Peyer's patch (tissue), 4 donors: ENCODE data around the gene OR11H12. TPM values are rescaled to one million over a fixed set of nuclear protein-coding genes. Genes with fewer than 3 reads are reported as not detected.
"Not testable (repeated sequence)": the region's sequence is repeated elsewhere in the genome, so short reads cannot be mapped to it uniquely, and the experiment has no call there.

Source experiments
- DNase-seq, 3 donors: peaks; one replicate each; pipeline ENCODE4 v3.0.0-alpha.2; 2017 to 2019
- H3K27ac ChIP-seq, 4 donors: fragments of 200-600 bp; sonication (generic); one replicate each; pipeline ENCODE4 v1.5.1; 2016 to 2019
- H3K27me3 ChIP-seq, 2 donors: fragments of 200-600 bp; sonication (generic); one replicate each; pipeline ENCODE4 v1.5.1; 2019
- H3K36me3 ChIP-seq, 3 donors: fragments of 200-600 bp; sonication (generic); one replicate each; pipeline ENCODE4 v1.5.1; 2016 to 2019
- H3K4me1 ChIP-seq, 4 donors: fragments of 200-600 bp; sonication (generic); one replicate each; pipeline ENCODE4 v1.5.1; 2016 to 2019
- H3K4me3 ChIP-seq, 4 donors: fragments of 200-600 bp; sonication (generic); 1 replicate in 3 of 4; 2 replicates in 1 of 4; pipeline ENCODE4 v1.5.1; 2016 to 2019; ENCODE audit warnings: mild to moderate bottlenecking in 1 of 4
- H3K9me3 ChIP-seq, 4 donors: fragments of 200-600 bp; sonication (generic); one replicate each; pipeline ENCODE4 v1.5.1; 2016 to 2019; ENCODE audit warnings: mild to moderate bottlenecking in 1 of 4
- small RNA-seq, 2 donors: library from RNA; depleted of rRNA; stranded (forward); fragments of <200 nt; gene quantifications; one replicate each; pipeline ENCODE3, GENCODE V24; 2016
- total RNA-seq, 4 donors: library from RNA; depleted of rRNA; stranded (reverse); fragments of >200 nt; gene quantifications; one replicate each; pipeline ENCODE4 v1.1.0, GENCODE V29; 2016

OR11H12 gene
- not detected for total RNA-seq

- H3K9me3 ChIP-seq, H3K27me3 ChIP-seq, H3K27ac ChIP-seq, DNase-seq, H3K36me3 ChIP-seq, H3K4me3 ChIP-seq, H3K4me1 ChIP-seq: not testable (repeated sequence)
Measured at GRCh38 chr14:18600817-18601216, at the start of gene OR11H12. TSS of gene OR11H12 (plus strand) at chr14:18601117. CDS start at chr14:18601117, 0 bp downstream.

- not testable (repeated sequence) for H3K9me3 ChIP-seq, H3K36me3 ChIP-seq, H3K27me3 ChIP-seq, H3K27ac ChIP-seq, DNase-seq, H3K4me3 ChIP-seq, H3K4me1 ChIP-seq
Measured at GRCh38 chr14:18582908-18583307, 18.0 kb upstream of the OR11H12 start.

- not testable (repeated sequence) for H3K9me3 ChIP-seq, H3K4me1 ChIP-seq, H3K27ac ChIP-seq, H3K27me3 ChIP-seq, H3K36me3 ChIP-seq, H3K4me3 ChIP-seq
- DNase-seq, result peak in 1 of 3 donors; percentile 23
Measured at GRCh38 chr14:18626610-18627213, 25.8 kb downstream of the OR11H12 start.

- not testable (repeated sequence) for H3K4me1 ChIP-seq, H3K27me3 ChIP-seq, DNase-seq
Measured at GRCh38 chr14:18636066-18636465, 35.1 kb downstream of the OR11H12 start.

GRCh38 chr14:18638032-18638431 lies 37.1 kb downstream of the OR11H12 start:
- not testable (repeated sequence) for H3K27ac ChIP-seq, H3K36me3 ChIP-seq, H3K4me3 ChIP-seq, DNase-seq, H3K4me1 ChIP-seq, H3K27me3 ChIP-seq, H3K9me3 ChIP-seq

More at GRCh38 chr14:18636066-18636465, 35.1 kb downstream of the OR11H12 start:
- H3K27ac ChIP-seq, H3K36me3 ChIP-seq, H3K9me3 ChIP-seq, H3K4me3 ChIP-seq: not testable (repeated sequence)

- H3K36me3 ChIP-seq, DNase-seq, H3K27ac ChIP-seq, H3K27me3 ChIP-seq, H3K4me1 ChIP-seq, H3K9me3 ChIP-seq, H3K4me3 ChIP-seq: not testable (repeated sequence)
Measured at GRCh38 chr14:18638785-18639184, 37.9 kb downstream of the OR11H12 start.

- not testable (repeated sequence) for H3K27ac ChIP-seq, H3K27me3 ChIP-seq, H3K9me3 ChIP-seq, H3K4me1 ChIP-seq, H3K4me3 ChIP-seq, DNase-seq, H3K36me3 ChIP-seq
Measured at GRCh38 chr14:18646075-18646730, 45.3 kb downstream of the OR11H12 start.

Small RNA genes within 50 kb of the gene (small RNA-seq; reads per million reads assigned to genes)
- gene CR383656.6, result 0 reads per million in 2 donors
- 0 reads per million in 2 donors for gene CR383656.7
- gene CR383656.9, result 0 reads per million in 2 donors
